ENCODE measurements around the gene SLC9A3.

DNA sequence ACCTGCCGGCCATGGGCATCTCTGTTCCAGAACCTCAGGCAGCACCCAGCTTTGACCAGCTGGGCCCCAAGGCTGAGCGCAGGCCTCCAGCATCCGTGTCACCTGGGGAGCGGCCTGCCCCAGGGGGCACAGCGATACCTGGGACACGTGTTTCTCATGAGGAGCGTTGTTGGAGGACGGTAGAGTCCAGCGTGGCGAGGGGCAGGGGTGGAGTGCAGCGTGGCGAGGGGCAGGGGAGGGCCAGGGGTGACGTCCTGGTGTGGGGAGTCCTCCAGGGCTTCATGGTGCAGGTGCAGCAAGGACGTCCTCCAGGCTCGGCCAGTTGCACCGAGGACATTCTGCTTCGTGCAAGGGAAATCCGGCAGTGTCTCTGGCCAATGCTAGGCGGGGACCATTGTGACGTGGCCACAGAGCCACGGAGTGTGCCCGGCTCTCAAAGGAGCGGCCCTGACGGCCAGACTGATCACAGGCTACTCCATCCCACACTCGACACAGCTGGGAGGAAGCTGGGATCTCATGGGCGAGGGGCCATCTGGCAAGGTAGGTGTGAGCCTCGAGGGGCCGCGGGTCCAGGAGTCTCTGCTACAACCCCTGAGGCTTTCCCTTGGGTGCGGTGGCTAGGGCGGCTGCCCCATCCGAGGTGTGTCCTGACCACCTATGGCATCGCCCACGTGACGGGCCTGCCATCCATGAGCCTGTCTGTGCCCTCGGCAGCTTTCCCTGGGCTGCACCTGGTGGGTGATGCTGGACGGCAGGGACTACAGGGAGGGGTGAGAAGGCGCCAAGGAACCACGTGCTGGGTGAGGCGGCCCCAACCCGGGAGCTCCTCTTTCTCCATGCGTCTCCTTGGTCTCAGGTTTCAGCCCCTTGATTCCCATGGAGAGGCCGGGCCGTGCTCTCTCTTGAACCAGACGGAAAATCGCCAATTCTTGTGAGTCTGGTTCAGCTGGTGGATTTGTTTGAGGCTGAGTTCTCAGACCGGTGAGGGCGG, 33.8 kb downstream of the SLC9A3 start:
- TF ChIP-seq, protein P1, sequence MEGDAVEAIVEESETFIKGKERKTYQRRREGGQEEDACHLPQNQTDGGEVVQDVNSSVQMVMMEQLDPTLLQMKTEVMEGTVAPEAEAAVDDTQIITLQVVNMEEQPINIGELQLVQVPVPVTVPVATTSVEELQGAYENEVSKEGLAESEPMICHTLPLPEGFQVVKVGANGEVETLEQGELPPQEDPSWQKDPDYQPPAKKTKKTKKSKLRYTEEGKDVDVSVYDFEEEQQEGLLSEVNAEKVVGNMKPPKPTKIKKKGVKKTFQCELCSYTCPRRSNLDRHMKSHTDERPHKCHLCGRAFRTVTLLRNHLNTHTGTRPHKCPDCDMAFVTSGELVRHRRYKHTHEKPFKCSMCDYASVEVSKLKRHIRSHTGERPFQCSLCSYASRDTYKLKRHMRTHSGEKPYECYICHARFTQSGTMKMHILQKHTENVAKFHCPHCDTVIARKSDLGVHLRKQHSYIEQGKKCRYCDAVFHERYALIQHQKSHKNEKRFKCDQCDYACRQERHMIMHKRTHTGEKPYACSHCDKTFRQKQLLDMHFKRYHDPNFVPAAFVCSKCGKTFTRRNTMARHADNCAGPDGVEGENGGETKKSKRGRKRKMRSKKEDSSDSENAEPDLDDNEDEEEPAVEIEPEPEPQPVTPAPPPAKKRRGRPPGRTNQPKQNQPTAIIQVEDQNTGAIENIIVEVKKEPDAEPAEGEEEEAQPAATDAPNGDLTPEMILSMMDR (IDR thresholded peaks at IDR 0.05), result no peak
- no peak for TF ChIP-seq POLR2A (IDR thresholded peaks at IDR 0.05)
